IMR-90 (cell line): ENCODE data around the gene RPL14.

Source experiments
- CEBPB ChIP-seq: IDR thresholded peaks from 2 replicates; pipeline ENCODE4 v1.6.1; 2012; ENCODE audit warnings: low read depth, low read length, improper control_type of control experiment
- CTCF ChIP-seq: conservative IDR thresholded peaks from 2 replicates; pipeline ENCODE4 v1.5.1; 2012; ENCODE audit warnings: mild to moderate bottlenecking, low read depth, low read length, improper control_type of control experiment
- MAFK ChIP-seq: IDR thresholded peaks from 2 replicates; pipeline ENCODE4 v1.6.1; 2012; ENCODE audit warnings: low read depth, low read length, improper control_type of control experiment
- POLR2A ChIP-seq: IDR thresholded peaks from 2 replicates; pipeline ENCODE4 v1.6.1; 2012; ENCODE audit warnings: mild to moderate bottlenecking, low read depth, low read length
- RAD21 ChIP-seq: IDR thresholded peaks from 2 replicates; pipeline ENCODE4 v1.6.1; 2012; ENCODE audit warnings: low read length, improper control_type of control experiment
- RFX5 ChIP-seq: IDR thresholded peaks from 2 replicates; pipeline ENCODE4 v1.8.0; 2012; ENCODE audit warnings: low read depth, mild to moderate bottlenecking, low read length, moderate library complexity

DNA sequence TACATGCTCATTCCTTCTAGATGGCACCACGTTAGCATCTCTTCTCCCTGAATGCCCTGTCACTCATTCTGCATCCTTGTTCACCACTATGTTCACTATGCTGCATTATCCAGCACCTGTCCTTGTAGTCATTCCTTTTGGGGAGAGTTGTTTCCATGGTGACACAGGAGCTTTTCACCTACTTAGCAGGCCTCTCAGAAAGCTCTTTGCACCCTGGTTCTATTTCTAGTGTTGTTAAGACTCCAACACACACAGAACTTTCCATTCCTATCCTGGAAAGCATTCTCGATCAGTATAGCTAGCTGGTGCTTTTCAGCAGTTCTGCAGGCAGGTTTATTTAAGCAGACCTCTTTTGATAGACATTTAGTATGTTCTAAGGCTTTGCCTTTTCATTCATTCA is 6.7 kb upstream of the RPL14 start:
- no peak for TF ChIP-seq POLR2A
- TF ChIP-seq CTCF: no peak
- TF ChIP-seq RAD21: no peak
- TF ChIP-seq CEBPB: no peak
- TF ChIP-seq RFX5: no peak
- TF ChIP-seq MAFK: no peak
